Measurements from ENCODE around the gene KCNK16.

KCNK16 gene

GRCh38 chr6:39319621-39320362 lies 2.7 kb downstream of the KCNK16 start:
- Histone ChIP-seq H3K9me3 (replicated peaks; ENCODE audit: low read length) (no peaks in the 10 kb centered on the region), H3K4me3 (ENCODE audit: low read length) (no peak overlapping the region), H3K4me2 (ENCODE audit: low read length) (no peak overlapping the region), H3K27me3 (ENCODE audit: control insufficient read depth, insufficient read depth, low read length) (peaks cover 8% of the 10 kb centered on the region), H3K9ac (ENCODE audit: low read depth, low read length) (no peak overlapping the region), H3K4me1 (ENCODE audit: control insufficient read depth, insufficient read depth, low read length) (no peaks in the 10 kb centered on the region), H3K36me3 (ENCODE audit: insufficient read depth, low read length) (no peaks in the 10 kb centered on the region)

GRCh38 chr6:39317256-39317655 lies 5.2 kb downstream of the KCNK16 start:
- H3K27me3 ChIP-seq (ENCODE audit: control insufficient read depth, insufficient read depth, low read length), result peaks cover 33% of the 10 kb centered on the region
- no peak overlapping the region for H3K4me2 ChIP-seq (ENCODE audit: low read length)
- no peaks in the 10 kb centered on the region for H3K4me1 ChIP-seq (ENCODE audit: control insufficient read depth, insufficient read depth, low read length)
- H3K36me3 ChIP-seq (ENCODE audit: insufficient read depth, low read length), result no peaks in the 10 kb centered on the region
- H3K4me3 ChIP-seq (ENCODE audit: low read length), result no peak overlapping the region
- H3K9me3 ChIP-seq (replicated peaks; ENCODE audit: low read length), result no peaks in the 10 kb centered on the region
- no peak overlapping the region for H3K9ac ChIP-seq (ENCODE audit: low read depth, low read length)

GRCh38 chr6:39314273-39314795 lies 8.2 kb downstream of the KCNK16 start, which contains the start of gene KCNK17:
TSS of gene KCNK17 (minus strand) at chr6:39314419. CDS start at chr6:39314320, 99 bp downstream.
- Histone ChIP-seq H3K4me1 (ENCODE audit: control insufficient read depth, insufficient read depth, low read length) (no peaks in the 10 kb centered on the region), H3K9ac (ENCODE audit: low read depth, low read length) (no peak within 1 kb of the TSS), H3K27me3 (ENCODE audit: control insufficient read depth, insufficient read depth, low read length) (peaks cover 44% of the 10 kb centered on the region), H3K9me3 (replicated peaks; ENCODE audit: low read length) (no peaks in the 10 kb centered on the region), H3K4me2 (ENCODE audit: low read length) (no peak within 1 kb of the TSS), H3K36me3 (ENCODE audit: insufficient read depth, low read length) (no peaks in the 10 kb centered on the region), H3K4me3 (ENCODE audit: low read length) (no peak within 1 kb of the TSS)

- Histone ChIP-seq H3K36me3 (ENCODE audit: insufficient read depth, low read length) (no peaks in the 10 kb centered on the region), H3K4me3 (ENCODE audit: low read length) (no peak overlapping the region), H3K4me2 (ENCODE audit: low read length) (no peak overlapping the region), H3K9me3 (replicated peaks; ENCODE audit: low read length) (no peaks in the 10 kb centered on the region), H3K27me3 (ENCODE audit: control insufficient read depth, insufficient read depth, low read length) (peaks cover 44% of the 10 kb centered on the region), H3K9ac (ENCODE audit: low read depth, low read length) (no peak overlapping the region), H3K4me1 (ENCODE audit: control insufficient read depth, insufficient read depth, low read length) (no peaks in the 10 kb centered on the region)
These were observed 8.8 kb downstream of the KCNK16 start for GRCh38 chr6:39313526-39314272.

GRCh38 chr6:39312912-39313525 lies 9.5 kb downstream of the KCNK16 start:
- no peak overlapping the region for H3K9ac ChIP-seq (ENCODE audit: low read depth, low read length)
- H3K9me3 ChIP-seq (replicated peaks; ENCODE audit: low read length), result no peaks in the 10 kb centered on the region
- no peak overlapping the region for H3K4me3 ChIP-seq (ENCODE audit: low read length)
- H3K36me3 ChIP-seq (ENCODE audit: insufficient read depth, low read length), result no peaks in the 10 kb centered on the region
- H3K4me2 ChIP-seq (ENCODE audit: low read length), result no peak overlapping the region
- peaks cover 47% of the 10 kb centered on the region for H3K27me3 ChIP-seq (ENCODE audit: control insufficient read depth, insufficient read depth, low read length)
- H3K4me1 ChIP-seq (ENCODE audit: control insufficient read depth, insufficient read depth, low read length), result no peaks in the 10 kb centered on the region

GRCh38 chr6:39310542-39310941 lies 12.0 kb downstream of the KCNK16 start:
- Histone ChIP-seq H3K4me1 (ENCODE audit: control insufficient read depth, insufficient read depth, low read length) (no peaks in the 10 kb centered on the region), H3K9me3 (replicated peaks; ENCODE audit: low read length) (no peaks in the 10 kb centered on the region), H3K27me3 (ENCODE audit: control insufficient read depth, insufficient read depth, low read length) (peaks cover 47% of the 10 kb centered on the region), H3K4me3 (ENCODE audit: low read length) (no peak overlapping the region), H3K36me3 (ENCODE audit: insufficient read depth, low read length) (no peaks in the 10 kb centered on the region), H3K4me2 (ENCODE audit: low read length) (no peak overlapping the region), H3K9ac (ENCODE audit: low read depth, low read length) (no peak overlapping the region)

- no peak overlapping the region for H3K4me3 ChIP-seq (ENCODE audit: low read length)
- no peaks in the 10 kb centered on the region for H3K36me3 ChIP-seq (ENCODE audit: insufficient read depth, low read length)
- no peak overlapping the region for H3K9ac ChIP-seq (ENCODE audit: low read depth, low read length)
- H3K9me3 ChIP-seq (replicated peaks; ENCODE audit: low read length), result no peaks in the 10 kb centered on the region
- H3K4me1 ChIP-seq (ENCODE audit: control insufficient read depth, insufficient read depth, low read length), result no peaks in the 10 kb centered on the region
- H3K27me3 ChIP-seq (ENCODE audit: control insufficient read depth, insufficient read depth, low read length), result peaks cover 42% of the 10 kb centered on the region
- H3K4me2 ChIP-seq (ENCODE audit: low read length), result no peak overlapping the region
These were observed 12.5 kb downstream of the KCNK16 start for GRCh38 chr6:39309942-39310531.

- Histone ChIP-seq H3K9me3 (replicated peaks; ENCODE audit: low read length) (no peaks in the 10 kb centered on the region), H3K36me3 (ENCODE audit: insufficient read depth, low read length) (no peaks in the 10 kb centered on the region)
These were observed 15.0 kb downstream of the KCNK16 start for GRCh38 chr6:39307462-39307861.

GRCh38 chr6:39304951-39305350 lies 17.6 kb downstream of the KCNK16 start:
- no peak overlapping the region for H3K4me3 ChIP-seq (ENCODE audit: low read length)

More at GRCh38 chr6:39307462-39307861, 15.0 kb downstream of the KCNK16 start:
- no peak overlapping the region for H3K9ac ChIP-seq (ENCODE audit: low read depth, low read length)
- peaks cover 16% of the 10 kb centered on the region for H3K27me3 ChIP-seq (ENCODE audit: control insufficient read depth, insufficient read depth, low read length)
- H3K4me1 ChIP-seq (ENCODE audit: control insufficient read depth, insufficient read depth, low read length), result no peaks in the 10 kb centered on the region
- no peak overlapping the region for H3K4me3 ChIP-seq (ENCODE audit: low read length)
- H3K4me2 ChIP-seq (ENCODE audit: low read length), result no peak overlapping the region

GRCh38 chr6:39303425-39304153 lies 18.9 kb downstream of the KCNK16 start:
- no peaks in the 10 kb centered on the region for H3K9me3 ChIP-seq (replicated peaks; ENCODE audit: low read length)
- no peaks in the 10 kb centered on the region for H3K36me3 ChIP-seq (ENCODE audit: insufficient read depth, low read length)
- no peak overlapping the region for H3K4me2 ChIP-seq (ENCODE audit: low read length)
- no peak overlapping the region for H3K4me3 ChIP-seq (ENCODE audit: low read length)
- no peak overlapping the region for H3K9ac ChIP-seq (ENCODE audit: low read depth, low read length)
- peaks cover 13% of the 10 kb centered on the region for H3K27me3 ChIP-seq (ENCODE audit: control insufficient read depth, insufficient read depth, low read length)
- no peaks in the 10 kb centered on the region for H3K4me1 ChIP-seq (ENCODE audit: control insufficient read depth, insufficient read depth, low read length)

More at GRCh38 chr6:39304951-39305350, 17.6 kb downstream of the KCNK16 start:
- peaks cover 13% of the 10 kb centered on the region for H3K27me3 ChIP-seq (ENCODE audit: control insufficient read depth, insufficient read depth, low read length)
- no peaks in the 10 kb centered on the region for H3K36me3 ChIP-seq (ENCODE audit: insufficient read depth, low read length)
- no peaks in the 10 kb centered on the region for H3K9me3 ChIP-seq (replicated peaks; ENCODE audit: low read length)
- H3K4me1 ChIP-seq (ENCODE audit: control insufficient read depth, insufficient read depth, low read length), result no peaks in the 10 kb centered on the region
- no peak overlapping the region for H3K9ac ChIP-seq (ENCODE audit: low read depth, low read length)
- no peak overlapping the region for H3K4me2 ChIP-seq (ENCODE audit: low read length)
